Measurements from ENCODE around the gene CIRBP. TPM values are rescaled to one million over a fixed set of nuclear protein-coding genes. Genes with fewer than 3 reads are reported as not detected.
A peak's percentile ranks its signal among the peaks of the same experiment; 100 is the strongest.

Gene CIRBP
- total and polyA plus RNA-seq, 2 of the 13 experiments (the other 11 are each of a cell fraction or from before 2014, with no cell fraction given), result 133 to 140 TPM

- TF ChIP-seq ZNF512B (CRISPR knock-in tag; IDR thresholded peaks at IDR 0.05; ENCODE audit: borderline replicate concordance), result no peak
- no peak for TF ChIP-seq SNAI1 (CRISPR knock-in tag; IDR thresholded peaks at IDR 0.05; ENCODE audit: borderline replicate concordance)
- no peak for TF ChIP-seq FIP1L1 (IDR thresholded peaks at IDR 0.05; ENCODE audit: borderline replicate concordance, insufficient read depth, low read depth, low read length)
- no peak for TF ChIP-seq ZNF333 (CRISPR knock-in tag; IDR thresholded peaks at IDR 0.05; ENCODE audit: borderline replicate concordance)
- no peak for TF ChIP-seq NFIC (IDR thresholded peaks at IDR 0.05; ENCODE audit: low read length)
- no peak for TF ChIP-seq ZSCAN5A (CRISPR knock-in tag; IDR thresholded peaks at IDR 0.05; ENCODE audit: borderline replicate concordance)
- TF ChIP-seq ZFP36L1 (CRISPR knock-in tag; IDR thresholded peaks at IDR 0.05), result no peak
- TF ChIP-seq NCOA1 (CRISPR knock-in tag; IDR thresholded peaks at IDR 0.05), result no peak
- no peak for TF ChIP-seq LCORL (IDR thresholded peaks at IDR 0.05)
- TF ChIP-seq LCORL (CRISPR knock-in tag; IDR thresholded peaks at IDR 0.05), result peak; percentile 68
- no peak for TF ChIP-seq ZNF703 (CRISPR knock-in tag; IDR thresholded peaks at IDR 0.05; ENCODE audit: borderline replicate concordance)
- no peak for TF ChIP-seq SP1 (IDR thresholded peaks at IDR 0.05)
- no peak for TF ChIP-seq SP1 (CRISPR knock-in tag; IDR thresholded peaks at IDR 0.05)
- TF ChIP-seq ZNF235 (CRISPR knock-in tag; IDR thresholded peaks at IDR 0.05; ENCODE audit: borderline replicate concordance), result no peak
- no peak for TF ChIP-seq ZBTB42 (CRISPR knock-in tag; IDR thresholded peaks at IDR 0.05)
- TF ChIP-seq NR3C1 (CRISPR knock-in tag; IDR thresholded peaks at IDR 0.05), result no peak
- TF ChIP-seq ZNF773 (CRISPR knock-in tag; IDR thresholded peaks at IDR 0.05; ENCODE audit: borderline replicate concordance), result no peak
- no peak; the same call in 1 of the 2 replicates for TF ChIP-seq ZSCAN9 (CRISPR knock-in tag; IDR thresholded peaks at IDR 0.05; ENCODE audit: borderline replicate concordance)
- TF ChIP-seq ZNF121 (CRISPR knock-in tag; IDR thresholded peaks at IDR 0.05), result peak; percentile 39
- no peak for TF ChIP-seq PHB2 (IDR thresholded peaks at IDR 0.05; ENCODE audit: partially characterized antibody)
- TF ChIP-seq ZBTB14 (CRISPR knock-in tag; IDR thresholded peaks at IDR 0.05), result no peak
- TF ChIP-seq POLR2A (IDR thresholded peaks at IDR 0.05; ENCODE audit: insufficient read depth in 1 of 2, low read depth in 2 of 2, low read length in 2 of 2), result peak; percentile 49 to 65; a peak in 3 of 4 replicates
- TF ChIP-seq NFE2 (CRISPR knock-in tag; IDR thresholded peaks at IDR 0.05), result no peak
- TF ChIP-seq ZNF331 (CRISPR knock-in tag; IDR thresholded peaks at IDR 0.05), result 0 out of 2 replicates have a peak, but pooled peaks have one; percentile 27
- TF ChIP-seq ZNF740 (CRISPR knock-in tag; IDR thresholded peaks at IDR 0.05), result peak; percentile 80
Observed at GRCh38 chr19:1304197-1304924, 35.2 kb downstream of the CIRBP start (continued).

Data from HepG2 (cell line).